ENCODE results near the gene RTKN.
A peak's percentile ranks its signal among the peaks of the same experiment; 100 is the strongest.

- TF ChIP-seq CTCF (IDR thresholded peaks at IDR 0.05 in 4 of 5, conservative IDR thresholded peaks at IDR 0.05 in 1 of 5) (no peak), POLR2A (IDR thresholded peaks at IDR 0.05) (peak; percentile 22 to 23)
These were observed 16.6 kb upstream of the RTKN start, which contains the start of gene WBP1 for GRCh38 chr2:74458132-74458937.
